Common myeloid progenitor, CD34-positive (primary cell): Measurements from ENCODE around the gene SPDYC.

ENCODE experiments used
- CTCF ChIA-PET: fragments of 350-600 bp; sonication (Branson Sonifier 250); formaldehyde crosslinking; loops from one replicate; lab custom pipeline; 2021; ENCODE audit warnings: antibody characterized with exemption; lab: Charles Lee
- POLR2A ChIA-PET: fragments of 350-600 bp; sonication (Branson Sonifier 250); formaldehyde crosslinking; loops from one replicate; lab custom pipeline; 2021; ENCODE audit warnings: antibody characterized with exemption; lab: Charles Lee
- DNase-seq, 3 donors: peaks; one replicate each; pipeline versions ENCODE4 v3.0.0 to v3.0.0-alpha.2; 2013
- H3K27ac ChIP-seq, 2 experiments: 1 replicate in 1 of 2; 2 replicates in 1 of 2; pipeline ENCODE4 v1.7.0; 2013; ENCODE audit warnings: inconsistent platforms in 2 of 2, low read length in 2 of 2, mild to moderate bottlenecking in 2 of 2, low read depth in 1 of 2, moderate library complexity in 1 of 2; ENCODE audit not compliant: severe bottlenecking in 2 of 2, insufficient read depth in 1 of 2, poor library complexity in 1 of 2
- H3K27me3 ChIP-seq, 5 experiments: replicated peaks in 2 of 5; 1 replicate in 3 of 5; 2 replicates in 2 of 5; pipeline versions ENCODE4 v1.6.1 to v1.7.0; 2013; ENCODE audit warnings: low read length in 4 of 5, mild to moderate bottlenecking in 2 of 5, moderate library complexity in 2 of 5, inconsistent platforms in 1 of 5; ENCODE audit not compliant: insufficient read depth in 5 of 5, control insufficient read depth in 4 of 5
- H3K36me3 ChIP-seq, 4 experiments: 1 replicate in 2 of 4; 2 replicates in 2 of 4; pipeline versions ENCODE4 v1.6.1 to v1.7.0; 2013; ENCODE audit warnings: low read length in 3 of 4, control low read depth in 1 of 4, mild to moderate bottlenecking in 1 of 4; ENCODE audit not compliant: control insufficient read depth in 4 of 4, insufficient read depth in 4 of 4
- H3K4me1 ChIP-seq, 4 experiments: 1 replicate in 3 of 4; 2 replicates in 1 of 4; pipeline versions ENCODE4 v1.6.1 to v1.7.1; 2013; ENCODE audit warnings: low read length in 3 of 4, mild to moderate bottlenecking in 3 of 4, control low read depth in 1 of 4, inconsistent platforms in 1 of 4, moderate library complexity in 1 of 4; ENCODE audit not compliant: control insufficient read depth in 4 of 4, insufficient read depth in 4 of 4; ENCODE audit errors: control extremely low read depth in 1 of 4
- H3K4me3 ChIP-seq, 7 experiments: 1 replicate in 4 of 7; 2 replicates in 3 of 7; pipeline versions ENCODE4 v1.5.1 to v1.7.0; 2013; ENCODE audit warnings: mild to moderate bottlenecking in 7 of 7, low read length in 6 of 7, moderate library complexity in 6 of 7, inconsistent platforms in 2 of 7, low read depth in 2 of 7, control low read depth in 1 of 7; ENCODE audit not compliant: insufficient read depth in 4 of 7, control insufficient read depth in 1 of 7; ENCODE audit errors: extremely low read depth in 1 of 7
- H3K9me3 ChIP-seq, 5 experiments: 1 replicate in 4 of 5; 2 replicates in 1 of 5; pipeline versions ENCODE4 v1.6.1 to v1.7.1; 2013; ENCODE audit warnings: low read length in 4 of 5, mild to moderate bottlenecking in 2 of 5, inconsistent platforms in 1 of 5, low read depth in 1 of 5, moderate library complexity in 1 of 5; ENCODE audit not compliant: control insufficient read depth in 4 of 5, insufficient read depth in 2 of 5; ENCODE audit errors: control extremely low read depth in 1 of 5
- WGBS: methylation state at CpG from one replicate; pipeline ENCODE4 v1.1.5; 2013; ENCODE audit not compliant: insufficient coverage; 5-methylcytosine and 5-hydroxymethylcytosine counted together

SPDYC gene

DNA sequence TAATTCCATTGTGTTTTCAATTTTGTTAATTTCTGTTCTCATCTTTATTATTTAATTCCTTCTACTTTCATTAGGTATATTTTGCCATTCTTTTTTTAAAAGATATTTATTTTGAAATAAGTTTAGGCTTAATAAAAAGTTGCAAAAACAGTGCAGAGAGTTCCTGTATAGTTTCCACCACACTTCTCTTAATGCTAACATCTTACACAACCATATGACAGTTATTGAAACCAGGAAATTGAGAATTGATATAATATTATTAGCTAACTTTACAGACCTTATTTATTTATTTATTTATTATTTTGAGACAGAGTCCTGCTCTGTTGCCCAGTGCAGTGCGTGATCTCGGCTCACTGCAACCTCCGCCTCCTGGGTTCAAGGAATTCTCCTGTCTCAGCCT is 13.8 kb upstream of the SPDYC start:
- H3K9me3 ChIP-seq, result no peaks in the 10 kb centered on the region
- CTCF ChIA-PET, result interaction anchor here (0.8 to 1.0 kb wide), 2 partner anchors 21 to 44 kb away, joined by 3 read pairs; no protein-coding TSS in a partner anchor
- POLR2A ChIA-PET, result no interaction called here
- H3K27me3 ChIP-seq, result no peaks in the 10 kb centered on the region
- H3K27ac ChIP-seq, result no peak overlapping the region
- H3K4me1 ChIP-seq, result peaks cover 4 to 23% (median 16%) of the 10 kb centered on the region in 4 experiments
- no peak for DNase-seq
- 94% methylated on average over 3 of the region's 3 CpGs for WGBS
- no peaks in the 10 kb centered on the region for H3K36me3 ChIP-seq
- no peak overlapping the region for H3K4me3 ChIP-seq

DNA sequence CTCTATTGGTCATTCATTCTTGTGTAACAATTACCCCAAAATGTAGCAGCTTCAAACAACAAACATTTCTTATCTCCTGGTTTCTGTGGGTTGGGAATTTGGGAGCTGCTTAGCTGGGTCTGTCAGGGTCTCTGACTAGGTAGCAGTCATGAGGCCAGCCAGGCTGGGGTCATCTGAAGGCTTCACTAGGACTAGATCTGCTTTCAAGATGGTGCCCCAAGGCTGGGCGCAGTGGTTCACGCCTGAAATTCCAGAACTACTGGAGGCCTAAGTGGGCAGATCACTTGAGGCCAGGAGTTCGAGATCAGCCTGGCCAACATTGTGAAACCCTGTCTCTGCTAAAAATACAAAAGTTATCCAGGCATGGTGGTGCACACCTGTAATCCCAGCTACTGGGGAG is 13.1 kb upstream of the SPDYC start:
- Histone ChIP-seq H3K27me3 (no peaks in the 10 kb centered on the region), H3K36me3 (no peaks in the 10 kb centered on the region), H3K4me1 (peaks cover 0 to 17% (median 9%) of the 10 kb centered on the region in 4 experiments), H3K4me3 (no peak overlapping the region), H3K9me3 (no peaks in the 10 kb centered on the region), H3K27ac (no peak overlapping the region)
- CTCF ChIA-PET, result interaction anchor here (1.0 kb wide), 1 partner anchor 44 kb away, joined by 3 read pairs; no protein-coding TSS in a partner anchor
- 100% methylated on average over 3 of the region's 3 CpGs for WGBS
- no peak for DNase-seq
- POLR2A ChIA-PET, result interaction anchor here (0.6 kb wide), 1 partner anchor 12 kb away, joined by 3 read pairs; no protein-coding TSS in a partner anchor

DNA sequence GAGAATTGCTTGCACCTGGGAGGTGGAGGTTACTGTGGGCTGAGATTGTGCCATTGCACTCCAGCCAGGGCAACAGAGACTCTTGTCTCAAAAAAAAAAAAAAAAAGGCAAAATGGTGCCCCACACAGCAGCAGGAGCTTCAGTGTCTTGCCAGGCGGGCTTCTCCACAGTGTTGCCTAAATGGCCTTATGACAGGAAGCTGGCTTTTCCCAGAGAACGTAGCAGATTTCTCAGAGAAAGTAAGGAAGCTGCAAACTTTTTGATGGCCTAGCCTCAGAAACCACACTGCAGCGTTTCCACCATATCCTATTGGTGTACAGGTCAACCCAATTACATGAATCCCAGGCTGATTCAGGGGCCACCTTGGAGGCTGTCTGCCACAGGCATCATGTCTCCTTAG is 12.7 kb upstream of the SPDYC start:
- ChIA-PET CTCF (interaction anchor here (0.6 to 1.0 kb wide), 2 partner anchors 18 to 45 kb away, joined by 3 to 4 read pairs; no protein-coding TSS in a partner anchor), POLR2A (interaction anchor here (0.6 kb wide), 1 partner anchor 12 kb away, joined by 3 read pairs; no protein-coding TSS in a partner anchor)
- Histone ChIP-seq H3K4me3 (no peak overlapping the region), H3K27ac (no peak overlapping the region), H3K27me3 (no peaks in the 10 kb centered on the region), H3K9me3 (no peaks in the 10 kb centered on the region), H3K4me1 (peaks cover 0 to 13% (median 5%) of the 10 kb centered on the region in 4 experiments), H3K36me3 (no peaks in the 10 kb centered on the region)
- 70% methylated on average over 3 of the region's 3 CpGs for WGBS
- DNase-seq, result no peak

DNA sequence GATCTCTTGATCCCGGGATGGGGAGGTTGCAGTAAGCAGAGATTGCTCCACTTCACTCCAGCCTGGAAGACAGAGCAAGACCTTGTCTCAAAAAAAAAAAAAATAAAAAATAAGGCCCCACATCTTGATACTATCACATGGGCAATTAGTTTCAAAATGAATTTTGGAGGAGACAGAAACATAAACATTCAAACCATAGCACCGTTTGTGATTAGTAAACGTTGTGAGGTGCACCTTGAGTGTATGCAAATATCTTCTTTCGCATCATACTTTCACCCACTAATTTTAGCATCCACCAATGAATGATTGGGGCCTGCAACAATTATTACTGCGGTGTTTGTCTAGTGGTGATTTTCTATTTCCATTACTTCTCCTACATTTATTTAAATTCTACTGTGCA is 11.0 kb upstream of the SPDYC start:
- no peak overlapping the region for H3K4me3 ChIP-seq
- 80% methylated on average over 1 of the region's 5 CpGs for WGBS
- ChIA-PET CTCF (no interaction called here), POLR2A (no interaction called here)
- H3K9me3 ChIP-seq, result no peaks in the 10 kb centered on the region
- no peaks in the 10 kb centered on the region for H3K36me3 ChIP-seq
- H3K4me1 ChIP-seq, result peaks cover 0 to 5% (median 0%) of the 10 kb centered on the region in 4 experiments
- no peak for DNase-seq
- H3K27me3 ChIP-seq, result no peaks in the 10 kb centered on the region
- H3K27ac ChIP-seq, result no peak overlapping the region

DNA sequence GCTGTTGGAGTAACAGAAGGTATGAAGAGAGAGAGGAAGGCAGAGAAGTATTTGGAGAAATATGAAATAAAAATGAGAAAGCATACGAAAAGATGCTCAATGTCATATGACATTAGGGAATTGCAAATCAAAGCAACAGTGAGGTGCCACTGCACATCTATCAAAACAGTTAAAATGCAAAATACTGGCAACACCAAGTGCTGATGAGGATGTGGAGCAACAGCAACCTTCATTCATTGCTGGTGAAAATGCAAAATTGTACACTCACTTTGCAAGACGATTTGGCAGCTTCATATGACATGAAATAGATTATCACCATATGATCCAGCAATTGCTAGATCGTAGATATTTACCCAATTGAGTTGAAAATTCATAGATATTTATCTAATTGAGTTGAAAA is 9.4 kb upstream of the SPDYC start:
- ChIA-PET POLR2A (no interaction called here), CTCF (no interaction called here)
- H3K27ac ChIP-seq, result no peak overlapping the region
- H3K36me3 ChIP-seq, result no peaks in the 10 kb centered on the region
- no peaks in the 10 kb centered on the region for H3K27me3 ChIP-seq
- no peaks in the 10 kb centered on the region for H3K9me3 ChIP-seq
- DNase-seq, result no peak
- WGBS, result 92% methylated on average over 2 of the region's 3 CpGs
- H3K4me3 ChIP-seq, result no peak overlapping the region
- peaks cover 0 to 5% (median 0%) of the 10 kb centered on the region in 4 experiments for H3K4me1 ChIP-seq

DNA sequence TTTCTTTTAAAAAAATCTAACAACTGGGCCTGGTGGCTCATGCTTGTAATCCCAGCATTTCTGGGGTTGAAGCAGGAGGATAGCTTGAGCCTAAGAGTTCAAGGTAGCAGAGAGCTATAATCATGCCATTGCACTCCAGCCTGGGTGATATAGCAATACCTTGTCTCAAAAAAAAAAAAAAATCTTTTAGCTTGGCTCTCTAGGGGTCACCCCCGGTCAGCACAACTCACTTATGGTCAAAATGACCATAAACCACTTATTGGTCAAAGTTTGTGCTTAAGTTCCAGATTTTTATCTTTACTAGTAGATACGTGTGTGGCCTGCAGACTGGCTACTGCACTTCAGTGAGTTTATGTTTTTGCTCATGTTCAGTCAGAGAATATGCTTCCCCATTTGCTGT is 6.3 kb upstream of the SPDYC start:
- no peak overlapping the region for H3K27ac ChIP-seq
- H3K36me3 ChIP-seq, result no peaks in the 10 kb centered on the region
- ChIA-PET CTCF (interaction anchor here (0.7 to 2.3 kb wide), 3 partner anchors 12 to 17 kb away, joined by 3 to 5 read pairs (median 5); no protein-coding TSS in a partner anchor), POLR2A (interaction anchor here (0.7 kb wide), 1 partner anchor 12 kb away, joined by 4 read pairs; no protein-coding TSS in a partner anchor)
- H3K4me3 ChIP-seq, result no peak overlapping the region
- peaks cover 0 to 7% (median under 1%) of the 10 kb centered on the region in 4 experiments for H3K4me1 ChIP-seq
- no peaks in the 10 kb centered on the region for H3K9me3 ChIP-seq
- H3K27me3 ChIP-seq, result no peaks in the 10 kb centered on the region
- WGBS, result no CpG with 5 or more reads among the region's 2 CpGs
- no peak for DNase-seq
